GM19240 (cell line): ENCODE results near the gene VAC14.
"Not testable (repeated sequence)": the region's sequence is repeated elsewhere in the genome, so short reads cannot be mapped to it uniquely, and the experiment has no call there.

Experiments used
- DNase-seq: peaks from one replicate; pipeline ENCODE4 v3.0.0; 2011; ENCODE audit warnings: low spot score; ENCODE audit not compliant: insufficient read length

The VAC14 gene

GRCh38 chr16:70800781-70801480 is at the start of gene VAC14:
Gene VAC14, minus strand, starts transcription at chr16:70801158. Its CDS starts 258 bp downstream, at chr16:70800900.
- peak; percentile 84 for DNase-seq

- DNase-seq = not testable (repeated sequence)
These were observed 22.6 kb upstream of the VAC14 start for GRCh38 chr16:70823498-70824118.

DNA sequence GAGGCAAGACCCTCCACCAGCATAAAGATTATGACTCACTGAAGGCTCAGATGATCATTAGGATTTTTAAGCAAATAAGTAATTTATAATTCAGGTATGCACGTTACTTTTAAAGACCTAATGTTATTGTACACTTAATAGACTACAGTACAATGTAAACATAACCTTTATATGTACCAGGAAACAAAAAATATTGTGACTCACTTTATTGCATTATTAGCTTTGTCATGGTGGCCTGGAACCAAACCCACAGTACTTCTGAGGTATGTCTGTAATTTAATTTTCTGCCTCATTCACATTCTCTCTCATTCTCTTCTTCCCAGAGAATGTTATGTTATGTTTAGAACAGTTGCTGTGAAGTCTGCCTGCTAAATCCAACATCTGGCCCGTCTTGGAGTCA is 21.8 kb upstream of the VAC14 start:
- not testable (repeated sequence) for DNase-seq

DNA sequence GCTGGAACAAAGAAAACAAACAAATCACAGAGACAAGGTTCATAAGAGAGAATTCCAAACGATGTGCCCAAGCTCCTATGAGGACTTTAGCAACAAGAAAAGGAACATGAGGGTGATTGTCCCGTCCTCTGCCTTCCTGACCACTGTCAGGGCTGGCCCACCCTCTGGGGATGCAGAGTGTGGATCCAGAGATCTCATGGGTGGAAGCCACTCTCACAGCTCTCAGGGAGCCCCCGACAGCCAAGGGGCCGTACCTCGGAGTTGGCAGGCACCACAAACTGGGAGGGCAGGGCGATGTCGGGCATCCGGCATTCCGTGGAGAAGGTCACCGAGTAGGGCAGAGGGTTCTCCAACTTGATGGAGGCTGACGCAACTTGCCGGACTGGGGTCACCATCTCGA is 17.1 kb upstream of the VAC14 start:
- not testable (repeated sequence) for DNase-seq

- DNase-seq = no peak
These were observed 8.6 kb upstream of the VAC14 start for GRCh38 chr16:70809392-70810060.

- DNase-seq = no peak
These were observed 7.4 kb upstream of the VAC14 start for GRCh38 chr16:70808371-70808770.

GRCh38 chr16:70805787-70806186 is 4.8 kb upstream of the VAC14 start:
- DNase-seq = no peak

GRCh38 chr16:70805380-70805779 is 4.4 kb upstream of the VAC14 start:
- no peak for DNase-seq

DNA sequence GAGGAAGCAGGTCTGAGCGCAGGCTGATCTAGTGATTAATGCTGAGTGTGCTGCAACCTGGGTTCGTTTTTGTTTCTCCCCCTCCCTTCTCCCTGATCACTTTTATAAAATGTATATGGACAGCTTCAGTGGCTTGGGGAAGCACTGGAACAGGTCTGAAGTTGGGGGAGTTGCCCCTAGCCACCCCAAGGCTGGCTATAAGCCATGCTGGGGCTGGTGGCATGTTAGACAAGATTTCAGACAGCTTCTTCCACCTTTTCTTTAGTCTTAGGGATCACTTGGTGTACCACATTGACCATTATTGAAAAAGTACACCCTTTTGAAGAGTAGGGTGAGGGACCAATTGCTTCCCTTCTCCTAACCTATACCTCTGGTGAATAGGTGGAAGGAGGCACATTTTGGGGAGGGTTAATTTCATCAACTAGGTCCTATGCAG is 3.8 kb upstream of the VAC14 start:
- DNase-seq = no peak

DNA sequence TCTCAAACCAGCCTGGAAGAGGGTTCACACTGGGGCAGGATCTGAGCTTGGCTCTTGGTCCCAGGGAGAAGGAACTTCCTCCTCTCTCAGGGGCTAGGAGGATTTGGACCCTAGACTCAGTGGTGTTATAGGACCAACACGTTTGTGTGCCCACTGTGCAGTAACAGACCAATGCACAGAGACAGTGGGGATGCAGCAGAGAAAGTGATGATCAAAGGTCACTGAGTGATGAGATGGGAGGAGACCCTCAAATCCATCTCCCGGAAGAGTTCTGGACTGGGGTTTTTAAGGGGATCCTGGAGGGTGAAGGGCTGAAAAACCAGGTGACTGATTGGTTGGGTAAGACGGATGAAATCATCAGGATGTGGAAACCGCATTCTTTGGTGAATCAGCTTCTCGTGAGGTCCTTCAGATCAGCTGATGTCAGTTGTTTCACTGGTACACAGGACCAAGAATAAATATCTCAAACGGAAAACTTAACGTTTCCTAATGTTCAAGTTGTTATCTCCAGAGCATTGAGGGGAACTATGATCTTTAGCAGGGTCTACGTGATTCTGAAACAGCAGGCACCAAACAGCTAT is 3.3 kb upstream of the VAC14 start:
- DNase-seq = no peak

DNA sequence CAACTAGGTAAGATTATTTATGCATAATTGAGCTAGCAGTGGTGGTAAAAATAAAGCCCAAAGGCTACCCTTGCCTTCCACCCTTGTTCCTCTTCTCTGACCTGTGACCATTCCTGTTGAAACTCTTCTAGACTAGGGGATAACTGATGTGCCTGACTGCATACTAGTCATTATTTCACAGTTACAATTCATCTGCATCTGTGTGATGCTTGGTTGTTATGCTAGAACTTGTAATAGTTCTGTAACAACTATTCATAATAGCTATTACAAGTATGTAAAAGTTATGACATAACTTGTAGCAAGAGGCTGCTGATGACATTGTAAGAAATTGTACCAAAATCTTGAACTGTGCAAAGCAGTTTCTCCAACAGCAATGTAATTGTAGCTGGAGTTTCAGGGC is 2.4 kb upstream of the VAC14 start:
- DNase-seq = no peak

DNA sequence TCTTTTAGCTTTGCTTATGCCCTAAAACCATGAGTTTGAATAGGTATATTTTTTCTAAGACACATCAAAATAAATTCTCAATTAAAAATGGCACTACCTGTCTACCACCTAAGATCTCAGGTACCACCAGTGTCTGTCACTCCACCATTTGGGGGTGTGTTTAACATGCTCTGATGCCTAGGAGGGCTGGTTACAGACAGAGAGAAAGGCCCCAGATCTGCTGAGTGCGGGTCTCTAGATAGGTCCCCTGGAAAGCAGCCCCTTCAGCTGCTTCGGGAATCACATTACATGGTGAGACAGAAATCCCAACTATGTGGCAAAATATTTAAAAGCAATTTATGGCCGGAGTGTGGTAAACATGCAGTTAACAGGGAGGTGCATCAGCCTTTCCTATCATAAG is 653 bp upstream of the VAC14 start:
- DNase-seq = no peak

GRCh38 chr16:70800311-70800710 is 647 bp downstream of the VAC14 start:
- no peak for DNase-seq

GRCh38 chr16:70796301-70796700 is 4.7 kb downstream of the VAC14 start:
- DNase-seq = no peak

DNA sequence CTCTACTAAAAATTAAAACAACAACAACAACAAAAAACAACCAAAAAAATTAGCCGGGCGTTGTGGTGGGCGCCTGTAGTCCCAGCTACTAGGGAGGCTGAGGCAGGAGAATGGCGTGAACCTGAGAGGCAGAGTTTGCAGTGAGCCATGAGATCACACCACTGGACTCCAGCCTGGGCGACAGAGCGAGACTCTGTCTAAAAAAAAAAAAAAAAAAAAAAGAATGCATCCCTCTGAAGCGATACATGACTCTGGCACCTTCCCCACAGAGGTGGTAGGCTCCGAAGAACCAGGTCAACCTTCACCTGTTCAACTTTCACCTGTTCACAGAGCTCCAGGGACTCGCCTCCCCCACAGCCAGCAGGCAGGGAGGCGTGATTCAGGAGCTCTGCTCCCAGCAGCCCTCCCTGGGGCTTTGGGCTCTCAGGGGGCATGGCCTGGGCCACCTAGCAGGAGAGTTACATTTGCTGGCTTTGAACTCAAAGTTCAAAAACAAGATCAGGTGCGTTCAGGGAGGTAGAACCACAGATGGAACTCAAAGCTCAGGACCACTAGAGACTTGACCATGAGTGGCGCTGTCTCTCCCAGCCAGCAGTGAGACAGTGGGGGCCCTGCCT is 5.6 kb downstream of the VAC14 start:
- DNase-seq = no peak

- no peak for DNase-seq
These were observed 7.0 kb downstream of the VAC14 start for GRCh38 chr16:70793851-70794502.

GRCh38 chr16:70790815-70791214 is 10.1 kb downstream of the VAC14 start:
- no peak for DNase-seq

- no peak for DNase-seq
These were observed 11.1 kb downstream of the VAC14 start for GRCh38 chr16:70789595-70790447.

GRCh38 chr16:70788668-70789594 is 12.0 kb downstream of the VAC14 start:
- no peak for DNase-seq
